GM12873 (cell line): ENCODE results near the gene AVP.
A peak's percentile ranks its signal among the peaks of the same experiment; 100 is the strongest.

ENCODE experiments used
- CTCF ChIP-seq: IDR thresholded peaks from 2 replicates; pipeline ENCODE4 v1.5.1; 2012; ENCODE audit warnings: low read depth, mild to moderate bottlenecking, moderate library complexity, low read length, control low read depth; ENCODE audit not compliant: insufficient read depth; ENCODE audit errors: missing control alignments

Gene AVP

GRCh38 chr20:3123542-3123941 is 39.0 kb upstream of the AVP start:
- TF ChIP-seq CTCF = no peak

- no peak for TF ChIP-seq CTCF
Observed at GRCh38 chr20:3121955-3122610, 37.6 kb upstream of the AVP start.

GRCh38 chr20:3121271-3121911 is 36.9 kb upstream of the AVP start:
- TF ChIP-seq CTCF = no peak

- TF ChIP-seq CTCF = no peak
Observed at GRCh38 chr20:3119044-3119443, 34.5 kb upstream of the AVP start.

- TF ChIP-seq CTCF = no peak
Observed at GRCh38 chr20:3116341-3116740, 31.8 kb upstream of the AVP start.

GRCh38 chr20:3115190-3116107 is 30.9 kb upstream of the AVP start:
- TF ChIP-seq CTCF = peak; percentile 78

GRCh38 chr20:3111995-3112394 is 27.5 kb upstream of the AVP start:
- TF ChIP-seq CTCF = no peak
